ENCODE measurements around the gene GNA12. TPM values are rescaled to one million over a fixed set of nuclear protein-coding genes. Genes with fewer than 3 reads are reported as not detected.
A peak's percentile ranks its signal among the peaks of the same experiment; 100 is the strongest.

GNA12 gene
- total and polyA plus RNA-seq, 10 of the 15 experiments (the other 5 are each of a cell fraction or from before 2014, with no cell fraction given) = 1.9 to 51.8 (median 12.6) TPM

GRCh38 chr7:2729031-2729892 is 114.8 kb downstream of the GNA12 start (continued):
- TF ChIP-seq E2F4 (IDR thresholded peaks at IDR 0.05; ENCODE audit: low read depth, low read length) = no peak
- TF ChIP-seq TCF7 (IDR thresholded peaks at IDR 0.05; ENCODE audit: borderline replicate concordance) = no peak
- no peak for TF ChIP-seq TBL1XR1 (IDR thresholded peaks at IDR 0.05; ENCODE audit: low read depth, low read length)
- TF ChIP-seq TARDBP (IDR thresholded peaks at IDR 0.05; ENCODE audit: borderline replicate concordance) = no peak

GRCh38 chr7:2728316-2729030 is 115.6 kb downstream of the GNA12 start:
- no peak for FAIRE-seq
- H3K36me3 ChIP-seq (ENCODE audit: control insufficient read depth in 2 of 2, insufficient read depth in 2 of 2, low read length in 1 of 2) = peaks cover 0 to 6% of the 10 kb centered on the region in 2 experiments; a peak in 2 of 4 replicates

More at GRCh38 chr7:2728316-2729030, 115.6 kb downstream of the GNA12 start:
- intact Hi-C loops (cut with micrococcal nuclease; ENCODE audit: unreplicated experiment) = no loop called here
- in situ Hi-C loops (cut with MboI) = no loop called here
- WGBS (ENCODE audit: insufficient coverage, insufficient replicate concordance, low lambda C conversion rate, missing lambda C conversion rate) = 88% methylated on average over 15 of the region's 15 CpGs
- DNase-seq (ENCODE audit: low read depth, low spot score) (no peak), ATAC-seq (no peak)
- ChIA-PET POLR2A (no interaction called here), SMC1A (ENCODE audit: uncharacterized antibody, unreplicated experiment) (no interaction called here), CTCF (interaction anchor here (0.6 kb wide), 1 partner anchor 29 kb away, joined by 3 read pairs; no protein-coding TSS in a partner anchor), RAD21 (ENCODE audit: unreplicated experiment) (no interaction called here)
- no peak overlapping the region for H3K4me2 ChIP-seq (ENCODE audit: control insufficient read depth, insufficient read depth)
- no peak overlapping the region for H3K9ac ChIP-seq (ENCODE audit: control insufficient read depth, insufficient read depth, low read length)
- no peaks in the 10 kb centered on the region for H3K79me2 ChIP-seq (ENCODE audit: control insufficient read depth, insufficient read depth, low read length)
- H3K27ac ChIP-seq (ENCODE audit: control insufficient read depth, insufficient read depth) = no peak overlapping the region
- no peaks in the 10 kb centered on the region for H4K20me1 ChIP-seq (ENCODE audit: control insufficient read depth, insufficient read depth)
- H2AFZ ChIP-seq (ENCODE audit: control insufficient read depth, low read depth, low read length) = no peak overlapping the region
- TF ChIP-seq JUNB (IDR thresholded peaks at IDR 0.05) (no peak), ZBTB40 (IDR thresholded peaks at IDR 0.05; ENCODE audit: borderline replicate concordance) (no peak), MTA2 (IDR thresholded peaks at IDR 0.05; ENCODE audit: low read depth) (no peak)
- no peaks in the 10 kb centered on the region for H3K27me3 ChIP-seq (replicated peaks in 1 of 2; ENCODE audit: control insufficient read depth in 2 of 2, insufficient read depth in 2 of 2, low read length in 1 of 2)
- no peaks in the 10 kb centered on the region for H3K4me1 ChIP-seq (ENCODE audit: control insufficient read depth, insufficient read depth, low read length)
- no peaks in the 10 kb centered on the region for H3K9me3 ChIP-seq (replicated peaks; ENCODE audit: control insufficient read depth, insufficient read depth, low read length)
- BruUV-seq (replicated peaks) = TSS peak; percentile 39
- H3K4me3 ChIP-seq = no peak overlapping the region
